Osteoblast (primary cell): ENCODE data around the gene CTNND2. TPM values are rescaled to one million over a fixed set of nuclear protein-coding genes. Genes with fewer than 3 reads are reported as not detected.

ENCODE experiments used
- DNase-seq: peaks from one replicate; pipeline ENCODE4 v3.0.0; 2011; ENCODE audit warnings: low spot score, mixed read lengths; ENCODE audit not compliant: insufficient read length; ENCODE audit errors: missing footprints
- H2AFZ ChIP-seq: 2 replicates; pipeline ENCODE4 v1.6.0; 2011; ENCODE audit warnings: mild to moderate bottlenecking, low read length
- H3K27ac ChIP-seq: 2 replicates; pipeline ENCODE4 v1.5.1; 2011; ENCODE audit warnings: mild to moderate bottlenecking, low read depth, low read length, moderate library complexity
- H3K27me3 ChIP-seq: 2 replicates; pipeline ENCODE4 v1.6.0; 2012; ENCODE audit warnings: mild to moderate bottlenecking, control low read depth, inconsistent platforms, low read length, moderate library complexity; ENCODE audit not compliant: insufficient read depth
- H3K36me3 ChIP-seq: 2 replicates; pipeline ENCODE4 v1.5.1; 2011; ENCODE audit warnings: mild to moderate bottlenecking, low read length, control low read depth, moderate library complexity; ENCODE audit not compliant: insufficient read depth
- H3K4me1 ChIP-seq: 2 replicates; pipeline ENCODE4 v1.5.1; 2011; ENCODE audit warnings: mild to moderate bottlenecking, low read length, control low read depth, moderate library complexity; ENCODE audit not compliant: insufficient read depth
- H3K4me2 ChIP-seq: 2 replicates; pipeline ENCODE4 v1.6.0; 2011; ENCODE audit warnings: mild to moderate bottlenecking, low read length; ENCODE audit not compliant: insufficient read depth
- H3K4me3 ChIP-seq: fragments of 200-600 bp; sonication (generic); 3 replicates; pipeline ENCODE4 v1.5.1; 2012; ENCODE audit warnings: mild to moderate bottlenecking, low read length, inconsistent platforms; ENCODE audit not compliant: insufficient read depth
- H3K79me2 ChIP-seq: 2 replicates; pipeline ENCODE4 v1.6.0; 2012; ENCODE audit warnings: mild to moderate bottlenecking, low read length, control low read depth, inconsistent platforms; ENCODE audit not compliant: insufficient read depth
- H3K9me3 ChIP-seq: 2 replicates; pipeline ENCODE4 v1.5.1; 2011; ENCODE audit warnings: low read depth, low read length, control low read depth
- H4K20me1 ChIP-seq: 2 replicates; pipeline ENCODE4 v1.6.0; 2012; ENCODE audit warnings: mild to moderate bottlenecking, low read length, control low read depth; ENCODE audit not compliant: insufficient read depth
- CTCF ChIP-seq: IDR thresholded peaks from 2 replicates; pipeline ENCODE4 v1.5.1; 2011; ENCODE audit warnings: mild to moderate bottlenecking, low read depth, low read length, moderate library complexity; ENCODE audit errors: extremely low read depth
- total RNA-seq: library from RNA; depleted of rRNA; stranded (reverse); fragments of >200 nt; gene quantifications from 2 replicates; pipeline ENCODE4 v1.2.3, GENCODE V29; 2012

CTNND2 gene
- total RNA-seq, 1 donor = not detected

GRCh38 chr5:10999714-11000113 lies 904.5 kb downstream of the CTNND2 start:
- Histone ChIP-seq H3K4me3 (no peak overlapping the region), H3K27me3 (no peaks in the 10 kb centered on the region), H3K4me2 (no peak overlapping the region), H2AFZ (no peak overlapping the region), H3K9me3 (no peaks in the 10 kb centered on the region), H3K79me2 (no peaks in the 10 kb centered on the region), H4K20me1 (no peaks in the 10 kb centered on the region), H3K4me1 (no peaks in the 10 kb centered on the region), H3K36me3 (no peaks in the 10 kb centered on the region), H3K27ac (no peak overlapping the region)
- DNase-seq = no peak
- TF ChIP-seq CTCF = no peak

GRCh38 chr5:10995891-10996290 lies 908.4 kb downstream of the CTNND2 start:
- DNase-seq = no peak
- no peak overlapping the region for H3K27ac ChIP-seq
- H2AFZ ChIP-seq = no peak overlapping the region
- no peaks in the 10 kb centered on the region for H3K9me3 ChIP-seq
- H3K27me3 ChIP-seq = no peaks in the 10 kb centered on the region
- no peak overlapping the region for H3K4me3 ChIP-seq
- no peaks in the 10 kb centered on the region for H4K20me1 ChIP-seq
- no peaks in the 10 kb centered on the region for H3K36me3 ChIP-seq
- no peak for TF ChIP-seq CTCF
- no peak overlapping the region for H3K4me2 ChIP-seq
- H3K79me2 ChIP-seq = no peaks in the 10 kb centered on the region
- H3K4me1 ChIP-seq = no peaks in the 10 kb centered on the region

GRCh38 chr5:10994091-10994986 lies 909.9 kb downstream of the CTNND2 start:
- Histone ChIP-seq H3K27ac (no peak overlapping the region), H3K4me2 (no peak overlapping the region), H4K20me1 (no peaks in the 10 kb centered on the region), H3K4me3 (no peak overlapping the region), H3K27me3 (no peaks in the 10 kb centered on the region), H3K9me3 (no peaks in the 10 kb centered on the region), H3K79me2 (no peaks in the 10 kb centered on the region), H3K4me1 (no peaks in the 10 kb centered on the region), H3K36me3 (no peaks in the 10 kb centered on the region), H2AFZ (no peak overlapping the region)
- peak; percentile 58 for DNase-seq
- TF ChIP-seq CTCF = no peak

- no peak for TF ChIP-seq CTCF
- Histone ChIP-seq H3K27me3 (no peaks in the 10 kb centered on the region), H2AFZ (no peak overlapping the region), H3K79me2 (no peaks in the 10 kb centered on the region), H3K36me3 (no peaks in the 10 kb centered on the region), H3K9me3 (no peaks in the 10 kb centered on the region), H4K20me1 (no peaks in the 10 kb centered on the region), H3K4me3 (no peak overlapping the region), H3K4me2 (no peak overlapping the region), H3K27ac (no peak overlapping the region), H3K4me1 (no peaks in the 10 kb centered on the region)
- no peak for DNase-seq
Measured at GRCh38 chr5:10990634-10991033, 913.6 kb downstream of the CTNND2 start.
